Activated CD8-positive, alpha-beta T cell treated with anti-CD3 and anti-CD28 coated beads for 36 hours (primary cell): ENCODE measurements around the gene IL22RA1. TPM values are rescaled to one million over a fixed set of nuclear protein-coding genes. Genes with fewer than 3 reads are reported as not detected.

Experiments
- ATAC-seq: fragments of 200-7000 bp; cut with Tn5 transposase; one replicate; pipeline ENCODE4 v1.10.0; 2021; ENCODE audit warnings: mild to moderate bottlenecking, moderate library complexity
- CTCF ChIA-PET: fragments of 350-600 bp; sonication (Branson Sonifier 250); formaldehyde crosslinking; loops from one replicate; lab custom pipeline; 2021; ENCODE audit warnings: antibody characterized with exemption; lab: Charles Lee
- POLR2A ChIA-PET: fragments of 350-600 bp; sonication (Branson Sonifier 250); formaldehyde crosslinking; loops from one replicate; lab custom pipeline; 2021; ENCODE audit warnings: antibody characterized with exemption; lab: Charles Lee
- DNase-seq: peaks from one replicate; pipeline ENCODE4 v3.0.0-alpha.2; 2020
- H3K27ac Mint-ChIP-seq: one replicate; pipeline ENCODE4 v1.8.0; 2021; ENCODE audit warnings: mild to moderate bottlenecking, mixed read lengths
- H3K27me3 Mint-ChIP-seq: one replicate; pipeline ENCODE4 v1.8.0; 2021; ENCODE audit warnings: mixed read lengths
- H3K36me3 Mint-ChIP-seq: one replicate; pipeline ENCODE4 v1.8.0; 2021; ENCODE audit warnings: low read depth, mixed read lengths
- H3K4me1 Mint-ChIP-seq: one replicate; pipeline ENCODE4 v1.8.0; 2021; ENCODE audit warnings: low read depth, mixed read lengths
- H3K4me3 Mint-ChIP-seq: one replicate; pipeline ENCODE4 v1.8.0; 2021; ENCODE audit warnings: mild to moderate bottlenecking, moderate library complexity, mixed read lengths
- H3K9me3 Mint-ChIP-seq: one replicate; pipeline ENCODE4 v1.8.0; 2021; ENCODE audit warnings: mixed read lengths
- CTCF ChIP-seq: fragments of 200-600 bp; IDR thresholded peaks from one replicate; pipeline ENCODE4 v1.8.0; 2022; ENCODE audit warnings: antibody characterized with exemption, mild to moderate bottlenecking
- intact Hi-C: fragments of 100-400 bp; cut with micrococcal nuclease; formaldehyde crosslinking; loops from one replicate; pipeline ENCODE4 v1.10.0; 2022
- total RNA-seq, 2 experiments: library from RNA; stranded (reverse); gene quantifications; one replicate each; pipeline ENCODE4 v1.2.3, GENCODE V29; 2021

Gene IL22RA1
- total RNA-seq, 2 experiments from 2014 or later = not detected

GRCh38 chr1:24117132-24117531 lies 25.8 kb downstream of the IL22RA1 start:
- ChIA-PET POLR2A (no interaction called here), CTCF (interaction anchor here (1.4 to 1.7 kb wide), 2 partner anchors 46 to 274 kb away, joined by 4 to 6 read pairs; no protein-coding TSS in a partner anchor)
- no peak for TF ChIP-seq CTCF
- no peak overlapping the region for H3K4me3 Mint-ChIP-seq
- DNase-seq (no peak), ATAC-seq (no peak)
- H3K27ac Mint-ChIP-seq = no peak overlapping the region
- peaks cover 12% of the 10 kb centered on the region for H3K27me3 Mint-ChIP-seq
- peaks cover 5% of the 10 kb centered on the region for H3K4me1 Mint-ChIP-seq
- H3K36me3 Mint-ChIP-seq = no peaks in the 10 kb centered on the region
- no peaks in the 10 kb centered on the region for H3K9me3 Mint-ChIP-seq
- intact Hi-C loops = no loop called here

DNA sequence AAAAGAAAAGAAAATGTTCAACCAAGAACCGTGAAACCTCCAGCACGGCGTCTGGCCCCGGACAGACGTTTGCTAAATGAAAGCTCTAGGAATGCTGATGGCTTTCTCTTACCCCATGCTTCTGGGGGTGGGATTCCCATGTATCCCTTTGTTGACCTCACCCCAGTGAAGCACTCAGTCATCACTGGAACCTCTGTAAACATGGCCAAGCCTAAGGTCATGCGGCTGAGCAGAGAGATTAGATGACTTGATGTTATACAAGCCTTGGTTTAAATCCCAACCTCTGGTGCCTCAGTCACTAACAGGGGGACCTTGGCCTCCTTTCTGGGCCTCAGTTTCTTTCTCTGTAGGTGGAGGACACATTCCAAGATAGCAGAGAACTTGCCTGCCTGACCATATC lies 28.2 kb downstream of the IL22RA1 start:
- no peak for TF ChIP-seq CTCF
- DNase-seq = no peak

GRCh38 chr1:24113641-24114033 lies 29.3 kb downstream of the IL22RA1 start:
- Mint-ChIP-seq H3K9me3 (no peaks in the 10 kb centered on the region), H3K4me1 (peaks cover 5% of the 10 kb centered on the region), H3K4me3 (no peak overlapping the region), H3K36me3 (no peaks in the 10 kb centered on the region), H3K27me3 (peaks cover 15% of the 10 kb centered on the region), H3K27ac (no peak overlapping the region)
- CTCF ChIA-PET = interaction anchor here (0.6 to 2.7 kb wide), 3 partner anchors 10 to 43 kb away, joined by 3 to 19 read pairs (median 3); no protein-coding TSS in a partner anchor
- intact Hi-C loops = no loop called here
- POLR2A ChIA-PET = interaction anchor here (1.0 kb wide), 1 partner anchor 51 kb away, joined by 4 read pairs; no protein-coding TSS in a partner anchor
- TF ChIP-seq CTCF = no peak
- ATAC-seq (no peak), DNase-seq (no peak)

More for the DNA sequence above, 28.2 kb downstream of the IL22RA1 start:
- POLR2A ChIA-PET = interaction anchor here (1.2 kb wide), 1 partner anchor 9 kb away, joined by 7 read pairs; no protein-coding TSS in a partner anchor
- H3K4me3 Mint-ChIP-seq = no peak overlapping the region
- no peaks in the 10 kb centered on the region for H3K36me3 Mint-ChIP-seq
- intact Hi-C loops = no loop called here
- H3K9me3 Mint-ChIP-seq = no peaks in the 10 kb centered on the region
- no peak overlapping the region for H3K27ac Mint-ChIP-seq
- peaks cover 5% of the 10 kb centered on the region for H3K4me1 Mint-ChIP-seq
- peaks cover 15% of the 10 kb centered on the region for H3K27me3 Mint-ChIP-seq
- CTCF ChIA-PET = interaction anchor here (0.7 kb wide), 1 partner anchor 44 kb away, joined by 3 read pairs; no protein-coding TSS in a partner anchor
- no peak for ATAC-seq

DNA sequence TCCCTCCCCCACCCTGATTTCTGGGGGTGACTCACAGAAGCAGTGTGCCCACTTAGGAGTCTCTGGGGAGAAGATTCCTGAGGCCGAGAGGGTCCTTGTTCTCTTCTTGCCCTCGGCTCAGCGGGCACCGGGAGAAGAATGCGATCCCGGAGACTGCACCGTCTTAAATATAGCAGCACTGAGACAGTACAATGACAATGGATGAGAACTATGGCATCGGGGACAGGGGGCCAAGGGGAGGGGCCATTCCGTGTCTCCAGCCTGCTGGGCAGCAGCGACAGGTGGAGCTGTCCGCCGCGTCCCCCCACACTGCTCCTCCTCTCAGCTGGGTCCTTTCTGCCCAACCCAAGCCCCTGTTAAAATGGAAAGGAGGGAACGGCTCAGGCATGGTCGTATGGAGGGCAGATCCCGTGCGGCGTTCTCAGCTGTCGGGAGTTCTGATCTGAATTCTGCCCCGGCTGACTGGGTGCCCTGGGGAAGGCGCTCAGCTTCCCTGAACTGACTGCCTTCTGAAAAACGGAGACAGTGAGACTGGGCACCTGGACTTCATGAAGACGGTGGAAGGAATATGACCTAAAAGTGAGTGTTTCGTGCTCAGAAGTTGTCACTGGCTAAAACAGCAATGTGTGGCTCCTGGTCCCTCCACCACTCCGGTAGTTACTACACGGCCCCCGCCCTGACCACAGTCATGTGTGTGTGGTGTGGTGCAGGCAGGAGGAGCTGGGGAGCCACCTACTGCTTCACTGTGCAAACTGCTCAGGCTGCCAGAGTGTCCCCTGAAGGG lies 30.8 kb downstream of the IL22RA1 start, which contains the start of gene MYOM3:
Gene MYOM3 (minus strand): TSS at position 140 of the 784 bp plus-strand sequence. CDS start 3,499 bp downstream, outside the sequence.
- peaks cover 5% of the 10 kb centered on the region for H3K4me1 Mint-ChIP-seq
- peak; percentile 58 for TF ChIP-seq CTCF
- no peak within 1 kb of the TSS for H3K27ac Mint-ChIP-seq
- no peak within 1 kb of the TSS for H3K4me3 Mint-ChIP-seq
- CTCF ChIA-PET = interaction anchor here (1.0 to 2.7 kb wide), 3 partner anchors 13 to 475 kb away, joined by 3 to 19 read pairs (median 6); no protein-coding TSS in a partner anchor
- DNase-seq (peak; percentile 86), ATAC-seq (peak; percentile 99)
- H3K9me3 Mint-ChIP-seq = no peaks in the 10 kb centered on the region
- intact Hi-C loops = no loop called here
- no peaks in the 10 kb centered on the region for H3K36me3 Mint-ChIP-seq
- POLR2A ChIA-PET = interaction anchor here (1.0 kb wide), 1 partner anchor 41 kb away, joined by 3 read pairs; no protein-coding TSS in a partner anchor
- H3K27me3 Mint-ChIP-seq = peaks cover 15% of the 10 kb centered on the region
